Stimulated activated CD8-positive, alpha-beta memory T cell treated with anti-CD3 and anti-CD28 coated beads, Interleukin-4, amount 100 ng/mL, for 48 hours (primary cell): ENCODE measurements around the gene PDSS1.

Experiments
- DNase-seq: peaks from one replicate; pipeline ENCODE4 v3.0.0-alpha.2; 2020

The PDSS1 gene

DNA sequence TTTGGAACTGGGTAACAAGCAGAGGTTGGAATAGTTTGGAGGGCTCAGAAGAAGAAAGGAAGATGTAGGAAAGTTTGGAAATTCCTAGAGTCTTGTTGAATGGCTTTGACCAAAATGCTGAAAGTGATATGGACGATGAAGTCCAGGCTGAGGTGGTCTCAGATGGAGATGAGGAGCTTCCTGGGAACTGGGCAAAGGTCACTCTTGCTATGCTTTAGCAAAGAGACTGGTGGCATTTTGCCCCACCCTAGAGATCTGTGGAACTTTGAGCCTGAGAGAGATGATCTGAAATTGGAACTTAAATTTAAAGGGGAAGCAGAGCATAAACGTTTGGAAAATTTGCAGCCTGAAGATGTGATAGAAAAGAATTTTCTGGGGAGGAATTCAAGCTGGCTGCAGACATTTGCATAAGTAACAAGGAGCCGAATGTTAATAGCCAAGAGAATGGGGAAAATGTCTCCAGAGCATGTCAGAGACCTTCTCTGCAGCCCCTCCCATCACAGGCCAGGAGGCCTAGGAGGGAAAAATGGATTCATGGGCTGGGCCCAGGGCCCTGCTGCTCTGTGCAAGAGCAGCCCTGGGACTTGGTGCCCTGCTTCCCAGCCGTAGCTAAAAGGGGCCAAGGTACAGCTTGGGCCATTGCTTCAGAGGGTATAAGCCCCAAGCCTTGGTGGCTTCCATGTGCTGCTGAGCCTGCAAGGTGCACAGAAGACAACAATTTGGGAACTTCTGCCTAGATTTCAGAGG is 3.6 kb downstream of the PDSS1 start:
- DNase-seq = no peak

GRCh38 chr10:26703096-26703495 is 5.6 kb downstream of the PDSS1 start:
- DNase-seq = no peak

DNA sequence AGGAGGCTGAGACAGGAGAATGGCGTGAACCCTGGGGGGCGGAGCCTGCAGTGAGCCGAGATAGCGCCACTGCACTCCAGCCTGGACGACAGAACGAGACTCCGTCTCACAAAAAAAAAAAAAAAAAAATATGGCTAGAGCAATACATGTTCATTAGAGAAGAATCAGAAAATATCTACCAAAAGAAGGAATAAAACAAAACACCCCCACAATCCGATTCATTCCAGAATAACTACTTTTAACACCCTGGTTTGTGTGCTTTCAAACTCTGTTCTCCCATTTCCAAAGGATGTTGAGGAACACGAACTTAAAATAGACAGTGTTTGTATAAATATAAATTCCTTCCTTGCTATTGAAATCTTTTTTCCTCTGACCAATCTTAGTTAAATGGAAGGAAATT is 6.5 kb downstream of the PDSS1 start:
- DNase-seq = no peak

DNA sequence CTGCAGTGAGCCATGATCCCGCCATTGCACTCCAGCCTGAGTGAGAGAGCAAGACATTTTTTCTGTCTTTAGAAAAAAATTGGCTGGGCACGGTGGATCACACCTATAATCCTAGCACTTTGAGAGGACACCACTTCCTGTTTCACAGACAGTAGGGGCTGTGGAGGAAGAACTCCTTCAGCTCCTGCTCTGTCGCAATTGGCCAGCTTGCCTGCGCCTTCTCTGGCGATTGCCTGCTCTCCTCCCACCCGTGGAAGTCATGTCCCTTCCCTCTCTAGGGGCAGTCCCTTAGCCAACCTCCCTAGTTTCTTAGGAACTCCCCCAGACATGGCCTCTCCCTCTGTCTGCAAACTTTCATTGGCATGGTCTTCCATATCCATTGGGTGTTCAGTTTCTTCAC is 8.7 kb downstream of the PDSS1 start:
- DNase-seq = no peak

GRCh38 chr10:26706936-26707335 is 9.4 kb downstream of the PDSS1 start:
- DNase-seq = no peak

GRCh38 chr10:26711324-26711723 is 13.8 kb downstream of the PDSS1 start:
- no peak for DNase-seq

DNA sequence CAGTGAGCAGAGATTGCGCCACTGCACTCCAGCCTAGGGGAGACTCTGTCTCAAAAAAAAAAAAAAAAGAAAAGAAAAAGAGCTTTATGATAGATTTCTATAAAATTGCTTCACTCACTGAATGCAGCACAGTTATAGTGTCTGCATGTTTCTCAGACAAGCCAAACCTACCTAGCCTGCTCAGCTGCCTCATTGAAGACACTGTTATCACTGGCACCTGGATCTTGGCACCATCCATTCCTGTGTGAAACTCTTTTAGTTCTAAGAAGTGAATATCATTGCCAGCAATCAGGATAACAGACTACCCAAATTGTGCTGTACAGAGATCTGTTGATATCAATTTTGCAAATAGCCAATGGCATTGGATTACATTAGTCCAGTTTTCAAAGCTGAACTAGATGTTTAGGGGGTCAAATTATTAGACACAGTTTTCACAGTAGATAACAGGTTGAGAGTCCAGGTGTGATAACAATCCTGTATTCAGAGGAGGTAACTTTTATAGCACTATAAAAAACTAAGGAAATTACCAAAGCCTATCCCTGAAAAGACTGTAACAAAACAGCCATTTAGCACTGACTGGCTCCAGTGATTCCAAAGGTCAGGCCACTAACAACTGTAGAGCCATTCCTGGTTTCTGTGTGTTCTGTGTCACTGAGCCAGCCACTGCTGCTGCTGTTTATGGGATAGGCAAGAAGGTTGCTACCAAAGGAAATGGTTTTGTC is 17.1 kb downstream of the PDSS1 start:
- no peak for DNase-seq

DNA sequence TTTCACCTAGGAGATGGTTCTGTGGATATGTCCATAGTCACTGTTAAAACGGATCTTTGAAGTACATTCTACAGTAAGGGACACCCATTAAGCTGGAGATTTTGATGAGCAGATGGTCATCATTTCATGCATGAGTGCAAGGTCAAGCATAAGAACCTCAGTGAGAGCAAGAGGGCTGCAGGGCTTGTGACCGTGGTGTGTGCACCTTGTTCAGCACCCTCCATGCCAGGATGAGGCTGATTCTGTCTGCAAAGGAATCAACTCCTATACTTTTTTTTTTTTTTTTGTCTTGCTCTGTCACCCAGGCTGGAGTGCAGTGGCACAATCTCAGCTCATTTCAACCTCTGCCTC is 17.6 kb downstream of the PDSS1 start:
- DNase-seq = no peak

GRCh38 chr10:26717476-26717875 is 20.0 kb downstream of the PDSS1 start:
- DNase-seq = no peak

- peak; percentile 60 for DNase-seq
Observed at GRCh38 chr10:26721561-26721960, 24.1 kb downstream of the PDSS1 start.

DNA sequence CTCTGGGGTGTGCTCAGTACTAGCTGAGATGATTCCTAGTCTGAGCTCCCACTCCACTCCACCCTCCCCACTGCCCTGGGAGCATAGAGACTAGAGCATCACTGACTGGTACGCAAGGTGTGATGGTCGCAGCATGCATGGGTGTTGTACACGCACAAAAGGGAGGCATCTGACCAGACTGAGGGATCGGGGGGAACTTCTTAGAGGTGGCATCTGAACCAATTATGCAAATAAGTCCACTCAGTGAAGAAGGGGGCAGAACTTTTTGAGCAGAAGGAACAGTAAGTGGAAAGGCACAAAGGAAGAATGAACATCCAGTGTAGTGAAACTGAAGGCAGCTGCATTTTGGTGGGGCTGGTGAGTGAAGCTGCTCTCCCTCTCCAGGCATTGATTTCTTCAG is 25.5 kb downstream of the PDSS1 start:
- DNase-seq = no peak

GRCh38 chr10:26725837-26726727 is 28.6 kb downstream of the PDSS1 start:
- peak; percentile 37 for DNase-seq

DNA sequence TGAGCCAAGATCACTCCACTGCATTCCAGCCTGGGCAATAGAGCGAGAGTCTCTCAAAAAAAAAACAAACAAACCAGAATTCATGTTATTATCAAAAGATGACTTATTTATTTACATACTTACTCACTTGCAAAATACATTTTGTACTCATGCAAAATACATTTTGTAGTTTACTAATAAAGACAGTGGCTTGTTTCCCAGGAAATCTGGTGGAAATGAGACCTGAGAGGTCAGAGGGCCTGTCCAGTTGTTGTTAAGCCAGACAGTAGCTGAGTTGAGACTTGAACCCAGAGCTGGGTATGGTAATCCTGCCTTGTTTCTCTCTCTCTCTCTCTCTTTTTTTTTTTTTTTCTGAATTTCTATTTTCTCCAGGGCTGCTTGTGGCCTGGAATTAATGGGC is 29.5 kb downstream of the PDSS1 start:
- DNase-seq = no peak

GRCh38 chr10:26728957-26729356 is 31.5 kb downstream of the PDSS1 start:
- DNase-seq = no peak

- DNase-seq = no peak
Observed at GRCh38 chr10:26729395-26729794, 31.9 kb downstream of the PDSS1 start.

DNA sequence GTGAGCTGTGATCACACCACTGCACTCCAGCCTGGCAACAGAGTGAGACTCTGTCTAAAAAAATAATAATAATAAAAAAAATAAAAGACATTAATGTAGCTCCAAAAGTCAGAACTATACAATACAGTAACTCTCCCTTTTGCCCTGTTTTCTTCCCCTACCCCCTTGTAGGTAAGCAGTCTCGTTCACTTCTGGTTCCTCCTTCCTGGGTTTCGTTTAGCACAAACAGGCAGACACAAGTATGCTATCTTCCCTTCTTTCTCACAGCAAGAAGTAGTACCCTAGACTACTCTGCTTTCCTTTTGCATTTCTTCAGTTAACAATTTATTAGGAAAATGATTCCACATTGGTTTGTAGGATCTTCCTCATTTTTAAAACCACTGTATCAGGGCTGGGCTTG is 33.1 kb downstream of the PDSS1 start:
- no peak for DNase-seq

GRCh38 chr10:26733750-26734568 is 36.5 kb downstream of the PDSS1 start:
- DNase-seq = no peak

- no peak for DNase-seq
Observed at GRCh38 chr10:26735435-26735834, 37.9 kb downstream of the PDSS1 start.

DNA sequence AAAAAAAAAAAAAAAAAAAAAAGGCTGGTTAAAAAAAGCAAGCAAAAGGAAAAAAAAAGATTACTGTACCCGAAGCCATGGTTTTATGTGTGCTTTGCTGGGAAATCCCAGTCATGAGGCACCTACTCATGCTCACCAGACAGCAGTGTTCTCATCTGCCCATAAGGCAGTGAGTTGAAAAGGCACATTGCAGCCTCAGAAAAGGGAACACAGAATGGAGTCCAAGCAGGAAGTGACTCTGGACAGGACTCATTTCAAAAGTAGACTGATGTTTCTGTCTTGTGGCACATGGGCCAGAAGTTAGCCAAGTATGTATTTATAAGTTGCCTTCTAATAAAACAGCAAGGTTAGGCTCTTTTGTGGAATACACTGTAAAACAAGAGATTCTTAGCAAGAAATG is 40.2 kb downstream of the PDSS1 start:
- peak; percentile 42 for DNase-seq

DNA sequence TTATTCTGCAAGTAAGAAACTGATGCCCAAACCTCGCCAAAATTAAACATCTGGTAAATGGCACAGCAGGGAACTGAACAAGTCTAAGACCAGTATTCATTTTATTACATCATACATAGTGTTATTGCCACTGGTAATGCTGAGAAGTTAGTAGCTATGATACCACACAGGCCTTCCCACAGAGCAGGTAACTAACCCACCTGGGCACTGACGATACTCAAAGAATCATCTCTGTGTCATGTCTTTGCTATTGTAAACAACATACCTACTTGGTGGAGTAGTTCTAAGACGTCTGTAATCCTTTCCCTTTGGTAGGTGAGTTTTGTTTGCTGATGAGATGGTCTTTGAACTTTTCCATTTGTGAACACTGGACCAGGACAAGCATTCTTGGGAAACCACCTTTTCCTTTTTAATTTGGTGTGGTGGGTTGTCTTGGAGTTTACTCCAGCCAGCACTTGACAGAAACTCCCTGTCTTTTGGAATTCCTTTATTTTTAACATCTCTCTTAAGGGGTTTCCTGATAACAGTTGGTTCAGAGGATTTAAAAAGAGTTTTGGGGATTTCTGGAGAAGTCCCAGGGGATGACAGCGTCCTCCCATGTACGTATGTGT is 40.9 kb downstream of the PDSS1 start:
- DNase-seq = no peak

DNA sequence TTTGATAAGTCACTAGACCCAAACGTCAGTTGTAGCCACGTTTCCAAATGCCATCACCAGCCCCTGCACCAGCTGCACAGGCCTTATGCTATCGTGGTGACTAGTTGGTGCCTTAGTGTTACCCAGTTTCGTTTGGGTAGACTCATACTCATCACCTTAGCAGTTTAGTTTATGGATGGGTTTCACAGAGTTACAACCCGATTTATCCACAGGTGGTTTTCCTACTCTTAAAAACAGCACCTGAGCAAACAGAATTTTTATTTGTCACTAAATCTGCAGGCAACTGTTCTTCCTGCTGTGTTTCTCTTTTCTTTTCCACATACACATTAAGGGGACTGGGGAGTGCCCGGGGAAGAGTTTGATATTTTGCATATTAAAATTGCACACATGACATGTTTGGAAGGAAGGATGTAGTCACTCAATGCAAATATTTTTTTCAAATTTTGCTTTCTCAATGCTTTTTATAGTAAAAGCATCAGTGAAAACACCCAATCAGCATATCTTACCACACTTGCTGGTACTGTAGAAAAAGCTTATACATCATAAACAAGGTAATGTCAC is 41.6 kb downstream of the PDSS1 start:
- DNase-seq = no peak

GRCh38 chr10:26741368-26741767 is 43.9 kb downstream of the PDSS1 start:
- no peak for DNase-seq
